ENCODE measurements around the gene PJA1.

DNA sequence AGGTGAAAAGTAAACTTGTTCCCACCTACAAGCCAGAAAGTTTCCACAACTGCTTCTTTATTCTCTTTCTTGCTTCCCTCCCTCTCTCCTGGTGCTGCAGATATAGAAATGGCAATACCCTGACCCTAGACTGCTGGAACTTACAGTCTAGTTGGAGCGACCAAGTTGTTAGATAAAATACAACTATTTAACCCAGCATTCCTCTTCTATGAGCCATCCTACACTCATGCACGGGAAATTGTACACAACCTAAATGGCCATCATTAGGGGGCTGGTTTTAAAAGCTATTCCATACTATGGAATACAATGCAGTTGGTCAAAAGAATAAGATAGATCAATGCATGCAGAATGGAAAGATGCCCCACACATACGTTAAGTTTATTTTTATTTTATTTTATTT, 41.1 kb downstream of the PJA1 start:
- TF ChIP-seq POLR2A (IDR thresholded peaks at IDR 0.05): no peak
- TF ChIP-seq, protein P1, sequence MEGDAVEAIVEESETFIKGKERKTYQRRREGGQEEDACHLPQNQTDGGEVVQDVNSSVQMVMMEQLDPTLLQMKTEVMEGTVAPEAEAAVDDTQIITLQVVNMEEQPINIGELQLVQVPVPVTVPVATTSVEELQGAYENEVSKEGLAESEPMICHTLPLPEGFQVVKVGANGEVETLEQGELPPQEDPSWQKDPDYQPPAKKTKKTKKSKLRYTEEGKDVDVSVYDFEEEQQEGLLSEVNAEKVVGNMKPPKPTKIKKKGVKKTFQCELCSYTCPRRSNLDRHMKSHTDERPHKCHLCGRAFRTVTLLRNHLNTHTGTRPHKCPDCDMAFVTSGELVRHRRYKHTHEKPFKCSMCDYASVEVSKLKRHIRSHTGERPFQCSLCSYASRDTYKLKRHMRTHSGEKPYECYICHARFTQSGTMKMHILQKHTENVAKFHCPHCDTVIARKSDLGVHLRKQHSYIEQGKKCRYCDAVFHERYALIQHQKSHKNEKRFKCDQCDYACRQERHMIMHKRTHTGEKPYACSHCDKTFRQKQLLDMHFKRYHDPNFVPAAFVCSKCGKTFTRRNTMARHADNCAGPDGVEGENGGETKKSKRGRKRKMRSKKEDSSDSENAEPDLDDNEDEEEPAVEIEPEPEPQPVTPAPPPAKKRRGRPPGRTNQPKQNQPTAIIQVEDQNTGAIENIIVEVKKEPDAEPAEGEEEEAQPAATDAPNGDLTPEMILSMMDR (IDR thresholded peaks at IDR 0.05): no peak

Data from body of pancreas (tissue), 4 donors.